ENCODE data around the gene TRABD2B. TPM values are rescaled to one million over a fixed set of nuclear protein-coding genes. Genes with fewer than 3 reads are reported as not detected.

Gene TRABD2B
- total RNA-seq, 1 experiment from 2014 or later = 0.05 TPM

DNA sequence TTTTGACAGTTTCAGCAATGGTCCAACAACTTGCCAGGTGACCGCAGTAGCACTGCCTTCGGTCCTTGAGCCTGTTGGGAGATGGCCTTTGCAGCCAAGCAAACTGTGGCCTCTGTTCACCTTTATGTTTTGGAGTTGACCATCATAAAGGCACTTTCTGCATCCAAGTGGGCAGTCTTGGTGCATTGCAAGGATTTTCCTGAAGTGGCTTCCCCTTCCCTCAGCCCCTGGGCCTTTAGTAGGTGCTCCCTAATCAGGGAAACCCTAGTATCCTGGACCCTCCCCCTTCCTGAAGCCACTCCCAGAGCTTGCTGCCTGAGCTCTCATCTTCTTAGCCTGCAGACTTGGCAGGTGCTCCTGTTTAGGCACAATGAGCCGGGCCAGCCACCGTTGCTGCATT, 140.2 kb downstream of the TRABD2B start:
- CTCF ChIA-PET = no interaction called here
- Histone ChIP-seq H3K9me3 (ENCODE audit: control insufficient read depth in 1 of 2, insufficient read depth in 1 of 2, low read depth in 1 of 2, low read length in 2 of 2) (no peaks in the 10 kb centered on the region), H3K79me2 (ENCODE audit: insufficient read depth, low read length) (no peaks in the 10 kb centered on the region), H3K4me1 (ENCODE audit: control insufficient read depth in 1 of 2, insufficient read depth in 2 of 2, low read length in 2 of 2) (no peaks in the 10 kb centered on the region), H3K36me3 (ENCODE audit: control insufficient read depth in 1 of 2, insufficient read depth in 2 of 2, low read length in 2 of 2) (no peaks in the 10 kb centered on the region), H3K9me2 (ENCODE audit: insufficient read depth) (no peaks in the 10 kb centered on the region), H4K20me1 (ENCODE audit: insufficient read depth) (no peaks in the 10 kb centered on the region), H3K27ac (ENCODE audit: low read depth, low read length) (no peak overlapping the region), H3K4me2 (ENCODE audit: low read length) (no peak overlapping the region), H3K9ac (ENCODE audit: low read length) (no peak overlapping the region), H2AFZ (ENCODE audit: low read depth, low read length, poor library complexity, severe bottlenecking) (no peak overlapping the region), H3K27me3 (ENCODE audit: insufficient read depth, low read length) (no peaks in the 10 kb centered on the region), H3K4me3 (replicated peaks in 1 of 2; ENCODE audit: low read depth in 1 of 2, low read length in 2 of 2) (no peak overlapping the region)
- RAD21 ChIA-PET (ENCODE audit: low non-redundant PET in 1 of 2, low total read pairs in 2 of 2, uncharacterized antibody in 2 of 2, unreplicated experiment in 2 of 2) = no interaction called here
- DNase-seq (ENCODE audit: low read depth, low spot score) (no peak), ATAC-seq (no peak)
- POLR2A ChIA-PET = no interaction called here
- TF ChIP-seq ELF1 (IDR thresholded peaks at IDR 0.05; ENCODE audit: borderline replicate concordance, low read depth) = no peak
- TF ChIP-seq, protein P1, sequence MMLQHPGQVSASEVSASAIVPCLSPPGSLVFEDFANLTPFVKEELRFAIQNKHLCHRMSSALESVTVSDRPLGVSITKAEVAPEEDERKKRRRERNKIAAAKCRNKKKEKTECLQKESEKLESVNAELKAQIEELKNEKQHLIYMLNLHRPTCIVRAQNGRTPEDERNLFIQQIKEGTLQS (IDR thresholded peaks at IDR 0.05) = no peak
- TF ChIP-seq ZFX (IDR thresholded peaks at IDR 0.05) = no peak
- TF ChIP-seq EZH2phosphoT487 (IDR thresholded peaks at IDR 0.05; ENCODE audit: borderline replicate concordance) = no peak
- TF ChIP-seq SRF (IDR thresholded peaks at IDR 0.05; ENCODE audit: low read depth) = no peak
- TF ChIP-seq JUND (IDR thresholded peaks at IDR 0.05) = no peak
- TF ChIP-seq FOSL1 (IDR thresholded peaks at IDR 0.05; ENCODE audit: low read depth) = no peak
- no peak for TF ChIP-seq CEBPB (IDR thresholded peaks at IDR 0.05; ENCODE audit: low read depth)
- TF ChIP-seq POLR2A (IDR thresholded peaks at IDR 0.05; ENCODE audit: borderline replicate concordance, extremely low read depth, insufficient read depth, insufficient read length) = no peak
- no peak for TF ChIP-seq CBX3 (IDR thresholded peaks at IDR 0.05; ENCODE audit: low read depth)
- TF ChIP-seq, protein P2, sequence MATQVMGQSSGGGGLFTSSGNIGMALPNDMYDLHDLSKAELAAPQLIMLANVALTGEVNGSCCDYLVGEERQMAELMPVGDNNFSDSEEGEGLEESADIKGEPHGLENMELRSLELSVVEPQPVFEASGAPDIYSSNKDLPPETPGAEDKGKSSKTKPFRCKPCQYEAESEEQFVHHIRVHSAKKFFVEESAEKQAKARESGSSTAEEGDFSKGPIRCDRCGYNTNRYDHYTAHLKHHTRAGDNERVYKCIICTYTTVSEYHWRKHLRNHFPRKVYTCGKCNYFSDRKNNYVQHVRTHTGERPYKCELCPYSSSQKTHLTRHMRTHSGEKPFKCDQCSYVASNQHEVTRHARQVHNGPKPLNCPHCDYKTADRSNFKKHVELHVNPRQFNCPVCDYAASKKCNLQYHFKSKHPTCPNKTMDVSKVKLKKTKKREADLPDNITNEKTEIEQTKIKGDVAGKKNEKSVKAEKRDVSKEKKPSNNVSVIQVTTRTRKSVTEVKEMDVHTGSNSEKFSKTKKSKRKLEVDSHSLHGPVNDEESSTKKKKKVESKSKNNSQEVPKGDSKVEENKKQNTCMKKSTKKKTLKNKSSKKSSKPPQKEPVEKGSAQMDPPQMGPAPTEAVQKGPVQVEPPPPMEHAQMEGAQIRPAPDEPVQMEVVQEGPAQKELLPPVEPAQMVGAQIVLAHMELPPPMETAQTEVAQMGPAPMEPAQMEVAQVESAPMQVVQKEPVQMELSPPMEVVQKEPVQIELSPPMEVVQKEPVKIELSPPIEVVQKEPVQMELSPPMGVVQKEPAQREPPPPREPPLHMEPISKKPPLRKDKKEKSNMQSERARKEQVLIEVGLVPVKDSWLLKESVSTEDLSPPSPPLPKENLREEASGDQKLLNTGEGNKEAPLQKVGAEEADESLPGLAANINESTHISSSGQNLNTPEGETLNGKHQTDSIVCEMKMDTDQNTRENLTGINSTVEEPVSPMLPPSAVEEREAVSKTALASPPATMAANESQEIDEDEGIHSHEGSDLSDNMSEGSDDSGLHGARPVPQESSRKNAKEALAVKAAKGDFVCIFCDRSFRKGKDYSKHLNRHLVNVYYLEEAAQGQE (IDR thresholded peaks at IDR 0.05; ENCODE audit: low read depth) = no peak
- TF ChIP-seq, protein P3, sequence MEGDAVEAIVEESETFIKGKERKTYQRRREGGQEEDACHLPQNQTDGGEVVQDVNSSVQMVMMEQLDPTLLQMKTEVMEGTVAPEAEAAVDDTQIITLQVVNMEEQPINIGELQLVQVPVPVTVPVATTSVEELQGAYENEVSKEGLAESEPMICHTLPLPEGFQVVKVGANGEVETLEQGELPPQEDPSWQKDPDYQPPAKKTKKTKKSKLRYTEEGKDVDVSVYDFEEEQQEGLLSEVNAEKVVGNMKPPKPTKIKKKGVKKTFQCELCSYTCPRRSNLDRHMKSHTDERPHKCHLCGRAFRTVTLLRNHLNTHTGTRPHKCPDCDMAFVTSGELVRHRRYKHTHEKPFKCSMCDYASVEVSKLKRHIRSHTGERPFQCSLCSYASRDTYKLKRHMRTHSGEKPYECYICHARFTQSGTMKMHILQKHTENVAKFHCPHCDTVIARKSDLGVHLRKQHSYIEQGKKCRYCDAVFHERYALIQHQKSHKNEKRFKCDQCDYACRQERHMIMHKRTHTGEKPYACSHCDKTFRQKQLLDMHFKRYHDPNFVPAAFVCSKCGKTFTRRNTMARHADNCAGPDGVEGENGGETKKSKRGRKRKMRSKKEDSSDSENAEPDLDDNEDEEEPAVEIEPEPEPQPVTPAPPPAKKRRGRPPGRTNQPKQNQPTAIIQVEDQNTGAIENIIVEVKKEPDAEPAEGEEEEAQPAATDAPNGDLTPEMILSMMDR (IDR thresholded peaks at IDR 0.05 in 2 of 3, conservative IDR thresholded peaks at IDR 0.05 in 1 of 3; ENCODE audit: borderline replicate concordance in 1 of 3, insufficient read depth in 1 of 3, low read depth in 2 of 3, low read length in 2 of 3) = no peak
- TF ChIP-seq SP1 (IDR thresholded peaks at IDR 0.05; ENCODE audit: low read depth) = no peak
- intact Hi-C loops (cut with micrococcal nuclease) = no loop called here
- BruUV-seq (replicated peaks) = no TSS peak

Measured in HCT116 (cell line).